CD4-positive, alpha-beta T cell treated with Interleukin-4 for 4 hours (primary cell): ENCODE results near the gene GANC.

Experiments used
- DNase-seq: peaks from one replicate; pipeline ENCODE4 v3.0.0-alpha.2; 2020

Gene GANC

DNA sequence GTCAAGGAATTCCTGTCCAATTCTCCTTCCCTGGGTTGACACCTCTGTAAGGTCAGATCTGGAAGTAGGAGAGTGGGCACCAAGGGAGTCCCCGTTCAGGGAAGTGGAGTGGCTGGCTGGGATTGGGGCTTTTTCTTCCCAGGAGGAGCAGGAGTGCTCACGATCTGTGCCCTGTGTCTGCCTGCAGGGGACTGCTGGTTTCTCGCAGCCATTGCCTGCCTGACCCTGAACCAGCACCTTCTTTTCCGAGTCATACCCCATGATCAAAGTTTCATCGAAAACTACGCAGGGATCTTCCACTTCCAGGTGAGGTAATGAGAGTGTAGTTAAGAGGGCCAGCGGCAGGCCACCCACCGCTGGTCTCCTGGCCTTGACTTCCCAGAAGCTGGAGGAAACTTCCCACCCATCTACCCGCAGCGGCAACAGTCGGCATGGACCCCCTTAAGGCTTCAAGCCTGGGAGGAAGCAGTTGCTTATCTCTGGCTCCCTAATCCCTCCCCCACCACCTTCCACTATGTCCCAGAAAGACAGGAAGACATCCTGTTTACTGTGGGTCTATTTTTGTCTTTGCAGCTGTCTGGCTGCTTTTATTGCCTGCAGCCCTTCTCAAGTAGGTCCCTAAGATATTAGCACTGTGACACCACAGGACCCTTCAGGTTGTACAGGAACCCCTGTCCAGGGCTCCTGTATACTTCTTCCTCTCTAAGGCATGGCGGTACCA, 113.1 kb downstream of the GANC start:
- DNase-seq = no peak

DNA sequence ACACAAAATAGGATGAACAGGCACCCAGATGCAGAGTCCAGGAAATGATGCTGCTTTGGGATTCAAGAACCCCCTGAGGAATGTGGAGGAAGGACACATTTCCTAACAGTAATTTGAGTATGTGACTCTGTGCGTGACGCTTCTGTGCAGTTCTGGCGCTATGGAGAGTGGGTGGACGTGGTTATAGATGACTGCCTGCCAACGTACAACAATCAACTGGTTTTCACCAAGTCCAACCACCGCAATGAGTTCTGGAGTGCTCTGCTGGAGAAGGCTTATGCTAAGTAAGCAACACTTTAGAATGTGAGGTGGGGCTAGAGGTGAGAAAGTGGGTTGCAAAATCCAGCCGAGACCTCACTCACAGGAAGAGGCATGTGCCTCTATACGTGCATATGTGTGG, 114.6 kb downstream of the GANC start:
- DNase-seq = no peak

DNA sequence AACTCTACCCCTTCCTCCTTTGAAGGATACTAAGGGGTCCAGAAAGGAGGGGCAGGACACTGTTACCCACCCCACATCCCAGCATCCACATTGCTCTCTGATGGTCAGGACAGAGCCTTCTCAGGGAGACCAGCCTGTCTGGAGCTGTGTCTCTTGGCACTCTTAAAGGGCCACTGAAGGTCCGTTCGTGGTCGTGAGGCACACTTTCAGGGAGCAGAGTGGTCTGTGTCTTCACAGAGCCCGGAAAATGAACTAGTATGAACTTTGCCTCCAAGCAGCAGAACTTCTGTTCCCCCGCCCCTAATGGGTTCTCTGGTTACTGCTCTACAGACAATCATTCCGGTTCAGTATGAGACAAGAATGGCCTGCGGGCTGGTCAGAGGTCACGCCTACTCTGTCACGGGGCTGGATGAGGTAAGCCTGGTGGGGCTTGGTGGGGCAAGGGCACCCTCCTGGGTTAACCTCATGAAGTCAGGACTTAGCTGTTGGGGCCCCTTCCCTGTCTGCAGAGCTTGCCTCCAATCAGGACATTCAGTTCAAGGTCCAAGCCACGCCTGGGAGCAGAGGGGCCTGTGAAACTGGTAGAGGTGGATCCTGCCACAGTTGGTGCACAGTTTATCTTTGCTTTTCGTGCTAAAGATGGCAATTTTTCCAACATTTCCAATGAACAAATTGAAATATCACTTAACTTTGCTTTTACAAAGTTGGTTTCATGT, 119.5 kb downstream of the GANC start:
- no peak for DNase-seq

DNA sequence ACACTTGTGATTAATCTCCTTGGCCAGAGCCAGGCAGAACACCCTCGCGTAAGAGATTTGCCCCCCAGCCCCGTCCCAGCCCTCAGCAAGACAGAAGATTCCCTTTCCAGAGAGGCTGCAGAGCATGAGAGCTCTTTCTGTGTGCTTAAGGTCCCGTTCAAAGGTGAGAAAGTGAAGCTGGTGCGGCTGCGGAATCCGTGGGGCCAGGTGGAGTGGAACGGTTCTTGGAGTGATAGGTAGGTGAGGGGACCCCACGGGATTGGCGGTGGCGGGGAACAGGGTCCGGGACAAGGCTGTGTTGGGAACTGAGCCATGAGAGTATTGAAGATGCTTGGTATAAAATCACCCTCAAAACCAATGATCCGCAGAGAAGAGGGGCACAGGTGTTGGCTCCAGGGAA, 121.1 kb downstream of the GANC start:
- DNase-seq = no peak

DNA sequence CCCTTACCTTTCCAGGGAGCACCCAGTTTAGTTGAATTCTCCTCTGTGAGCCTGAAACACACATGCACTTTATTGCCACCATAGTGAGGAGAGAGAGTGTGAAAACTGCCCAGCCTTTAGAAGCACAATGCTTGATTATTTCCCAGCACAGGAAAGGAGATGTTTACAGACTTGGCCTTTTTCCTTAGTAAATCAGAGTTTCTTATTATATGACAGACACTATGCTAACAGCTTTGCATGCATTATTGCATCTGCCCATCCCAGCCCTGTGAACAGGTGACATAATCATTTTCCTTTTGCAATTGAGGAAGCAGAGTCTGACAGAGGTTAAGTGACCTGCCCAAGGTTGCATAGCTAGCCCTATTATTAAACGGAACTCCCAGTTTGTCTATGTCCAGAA, 122.8 kb downstream of the GANC start:
- no peak for DNase-seq

DNA sequence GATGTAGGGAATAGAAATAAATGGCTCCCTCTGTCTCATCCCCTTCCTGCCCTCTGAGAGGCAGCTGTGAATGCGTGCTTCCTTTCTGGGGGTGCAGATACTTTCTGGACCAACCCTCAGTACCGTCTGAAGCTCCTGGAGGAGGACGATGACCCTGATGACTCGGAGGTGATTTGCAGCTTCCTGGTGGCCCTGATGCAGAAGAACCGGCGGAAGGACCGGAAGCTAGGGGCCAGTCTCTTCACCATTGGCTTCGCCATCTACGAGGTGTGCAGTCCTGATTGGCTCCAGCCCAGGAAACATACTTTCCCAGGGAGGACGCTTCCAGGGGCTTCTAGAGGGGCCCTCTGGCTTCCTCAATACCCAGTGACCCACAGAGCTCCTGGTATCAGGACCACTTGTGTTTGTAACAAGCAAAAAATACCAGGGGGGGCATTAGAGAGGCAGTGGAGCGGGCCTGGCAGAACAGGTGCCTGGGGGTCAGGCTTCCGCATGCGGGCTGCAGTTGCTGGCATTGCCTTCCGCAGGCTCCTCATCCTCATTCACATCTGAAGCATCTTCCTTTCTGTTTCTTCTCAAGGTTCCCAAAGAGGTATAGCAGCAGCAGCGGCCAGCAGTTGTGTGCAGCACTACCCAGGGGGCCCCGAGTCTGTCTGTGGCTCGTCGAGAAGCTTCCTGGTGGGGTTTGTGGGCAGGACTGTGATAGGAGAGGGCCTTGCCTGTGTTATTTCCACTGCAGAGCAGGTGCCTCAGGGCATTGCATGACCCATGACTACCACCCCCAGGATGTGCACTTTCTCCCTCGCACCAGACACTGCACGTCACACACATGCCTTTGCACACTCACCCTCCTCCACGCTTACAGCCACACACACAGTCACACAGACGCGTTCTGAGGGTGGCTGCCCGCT, 128.8 kb downstream of the GANC start:
- peak; percentile 8 for DNase-seq

DNA sequence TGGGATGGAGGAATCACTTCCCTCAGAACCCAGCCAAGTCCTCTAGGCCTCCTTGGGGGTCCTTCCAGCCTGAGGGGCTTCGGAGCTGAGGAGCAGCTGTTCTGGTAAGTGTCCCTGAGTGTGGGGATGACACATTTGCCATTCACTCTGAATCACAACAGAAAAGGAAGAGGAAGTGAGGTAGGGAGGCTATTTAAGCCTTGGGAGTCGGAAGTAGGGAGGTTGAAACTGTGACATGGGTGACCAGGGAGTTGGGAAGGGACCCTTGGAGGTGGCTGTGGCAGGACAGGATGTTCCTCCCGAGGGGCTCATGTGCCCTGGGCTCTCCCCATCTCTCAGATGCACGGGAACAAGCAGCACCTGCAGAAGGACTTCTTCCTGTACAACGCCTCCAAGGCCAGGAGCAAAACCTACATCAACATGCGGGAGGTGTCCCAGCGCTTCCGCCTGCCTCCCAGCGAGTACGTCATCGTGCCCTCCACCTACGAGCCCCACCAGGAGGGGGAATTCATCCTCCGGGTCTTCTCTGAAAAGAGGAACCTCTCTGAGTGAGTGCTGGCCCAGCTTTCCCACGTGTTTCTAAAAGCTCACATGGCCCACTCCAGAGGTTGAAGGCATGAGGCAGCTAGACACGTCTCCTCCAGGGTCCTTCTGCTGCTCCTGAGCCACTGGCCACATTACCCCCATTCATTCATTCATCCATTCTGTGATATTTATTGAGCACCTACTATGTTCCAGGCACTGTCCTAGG, 129.6 kb downstream of the GANC start:
- no peak for DNase-seq

DNA sequence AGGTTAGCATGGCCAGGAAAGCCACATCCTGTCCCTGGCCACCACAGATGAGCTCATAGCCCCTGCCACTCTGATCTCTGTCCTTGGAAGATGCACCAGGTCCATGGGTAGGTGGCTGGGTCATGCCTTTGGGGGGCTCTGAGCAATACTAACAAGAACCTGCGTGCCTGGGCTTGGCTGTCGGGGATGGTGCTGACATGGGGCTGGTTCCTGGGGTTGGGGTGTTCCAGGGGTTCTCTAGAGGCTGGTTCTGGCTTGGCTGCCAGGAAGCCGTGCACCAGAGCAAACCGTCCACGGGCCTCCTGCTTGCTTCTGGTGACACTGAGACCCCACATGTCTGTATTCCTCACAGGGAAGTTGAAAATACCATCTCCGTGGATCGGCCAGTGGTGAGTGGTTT, 130.4 kb downstream of the GANC start:
- no peak for DNase-seq

DNA sequence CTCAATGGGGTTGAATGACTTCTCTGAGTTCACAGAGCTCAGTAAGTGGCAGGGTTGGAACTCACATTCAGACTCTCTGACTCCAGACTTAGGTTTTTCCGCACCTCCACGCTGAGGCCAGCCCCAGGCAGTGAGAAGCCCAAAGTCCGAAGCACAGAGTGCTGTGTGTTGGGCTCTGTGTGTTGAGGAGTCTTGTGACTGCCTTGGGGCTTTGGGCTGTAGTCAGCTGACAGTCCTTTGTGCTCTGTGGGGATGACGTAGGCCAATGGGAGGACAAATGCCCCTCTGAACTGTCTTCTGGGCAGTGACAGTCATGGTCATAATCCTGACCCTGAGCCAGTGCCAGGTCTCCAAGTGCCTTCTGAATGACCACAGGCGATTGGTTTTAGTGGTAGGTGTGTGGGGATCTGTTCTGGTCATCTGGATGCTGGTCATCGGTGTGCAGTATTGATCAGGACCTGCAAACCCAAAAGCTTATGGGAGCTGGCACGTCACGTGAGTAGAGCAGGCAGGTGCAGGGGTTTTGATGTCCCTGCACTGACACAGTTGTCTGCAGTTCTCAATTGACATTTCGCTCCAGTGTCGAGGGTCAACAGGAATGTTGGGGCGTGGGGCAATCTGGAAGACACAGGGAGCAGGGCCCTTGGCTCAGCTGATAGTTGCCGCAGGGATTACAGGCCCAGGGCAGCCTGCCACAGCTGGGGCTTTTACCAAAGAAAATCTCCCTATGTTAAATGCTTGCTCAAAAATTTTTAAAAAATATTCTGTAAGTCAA, 131.6 kb downstream of the GANC start:
- no peak for DNase-seq

DNA sequence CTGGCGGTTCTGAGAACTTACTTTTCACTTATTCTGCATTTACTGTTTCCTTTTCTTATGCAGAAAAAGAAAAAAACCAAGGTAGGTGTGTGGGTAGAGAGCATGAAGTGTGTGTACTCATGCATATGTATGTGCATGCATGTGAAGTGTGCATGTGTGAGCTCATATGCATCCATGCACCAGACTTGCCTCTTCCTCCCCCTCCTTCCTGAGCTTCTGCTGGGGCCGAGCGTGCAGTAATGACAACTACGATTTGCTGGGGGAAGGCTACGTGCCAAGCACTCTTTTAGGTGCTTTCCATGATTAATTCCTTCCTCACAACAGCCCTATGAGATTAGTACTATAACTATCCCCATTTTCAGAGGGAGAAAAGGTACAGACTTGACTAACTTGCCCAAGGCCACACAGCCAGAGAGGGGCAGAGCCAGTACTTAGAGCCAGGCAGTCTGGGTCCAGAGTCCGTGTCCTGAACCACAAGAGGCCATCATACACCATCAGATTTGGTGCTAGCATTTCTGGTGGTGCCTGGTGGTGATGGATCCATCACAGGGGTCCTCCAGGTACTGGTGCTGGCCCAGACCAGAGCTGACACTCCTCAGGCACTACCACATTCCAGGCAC, 133.0 kb downstream of the GANC start:
- no peak for DNase-seq
